GM23338 (cell line): ENCODE measurements around the gene TRIM39. TPM values are rescaled to one million over a fixed set of nuclear protein-coding genes. Genes with fewer than 3 reads are reported as not detected.
A peak's percentile ranks its signal among the peaks of the same experiment; 100 is the strongest.

Source experiments
- ATAC-seq: fragments of 200-7000 bp; cut with Tn5 transposase; 3 replicates; pipeline ENCODE4 v1.9.1; 2020
- DNase-seq: peaks from one replicate; pipeline ENCODE4 v3.0.0-alpha.2; 2015; ENCODE audit warnings: low spot score
- H2AFZ ChIP-seq: fragments of 200-600 bp; sonication (generic); 2 replicates; pipeline ENCODE4 v1.8.0; 2016; ENCODE audit warnings: antibody characterized with exemption, mild to moderate bottlenecking, moderate library complexity
- H3F3A ChIP-seq: fragments of 200-600 bp; sonication (generic); replicated peaks from 2 replicates; pipeline ENCODE4 v1.8.0; 2017; ENCODE audit warnings: antibody characterized with exemption, mixed run types, low read depth
- H3K27ac ChIP-seq: fragments of 200-600 bp; sonication (generic); 2 replicates; pipeline ENCODE4 v1.6.1; 2016; ENCODE audit warnings: low read depth
- H3K27me3 ChIP-seq: fragments of 200-600 bp; sonication (generic); 2 replicates; pipeline ENCODE4 v1.8.0; 2016; ENCODE audit warnings: mild to moderate bottlenecking, mixed run types, moderate library complexity; ENCODE audit not compliant: insufficient read depth
- H3K36me3 ChIP-seq: fragments of 200-600 bp; sonication (generic); 2 replicates; pipeline ENCODE4 v1.8.0; 2016; ENCODE audit warnings: mild to moderate bottlenecking; ENCODE audit not compliant: insufficient read depth
- H3K4me1 ChIP-seq: fragments of 200-600 bp; sonication (generic); 2 replicates; pipeline ENCODE4 v1.8.0; 2016; ENCODE audit warnings: mild to moderate bottlenecking, moderate library complexity; ENCODE audit not compliant: insufficient read depth
- H3K4me2 ChIP-seq: fragments of 200-600 bp; sonication (generic); 2 replicates; pipeline ENCODE4 v1.7.1; 2017; ENCODE audit warnings: mixed run types
- H3K4me3 ChIP-seq: fragments of 200-600 bp; sonication (generic); 2 replicates; pipeline ENCODE4 v1.6.1; 2016; ENCODE audit warnings: mixed run types
- H3K79me2 ChIP-seq: fragments of 200-600 bp; sonication (generic); replicated peaks from 2 replicates; pipeline ENCODE4 v1.8.0; 2017; ENCODE audit warnings: mild to moderate bottlenecking; ENCODE audit not compliant: insufficient read depth
- H3K9me2 ChIP-seq: fragments of 200-600 bp; sonication (generic); 2 replicates; pipeline ENCODE4 v1.8.0; 2017; ENCODE audit not compliant: insufficient read depth
- H4K20me1 ChIP-seq: fragments of 200-600 bp; sonication (generic); replicated peaks from 2 replicates; pipeline ENCODE4 v1.8.0; 2017; ENCODE audit warnings: mild to moderate bottlenecking; ENCODE audit not compliant: insufficient read depth
- H3K27ac Mint-ChIP-seq: 2 replicates; pipeline ENCODE4 v1.8.0; 2020; ENCODE audit warnings: inconsistent platforms, mild to moderate bottlenecking, moderate library complexity, mixed read lengths
- H3K27me3 Mint-ChIP-seq: 3 replicates; pipeline ENCODE4 v1.8.0; 2022; ENCODE audit warnings: low read depth, mild to moderate bottlenecking, moderate library complexity, mixed read lengths, inconsistent platforms; ENCODE audit not compliant: insufficient read depth, poor library complexity
- H3K36me3 Mint-ChIP-seq: 3 replicates; pipeline ENCODE4 v1.8.0; 2021; ENCODE audit warnings: low read depth, mild to moderate bottlenecking, inconsistent platforms, moderate library complexity, mixed read lengths
- H3K4me1 Mint-ChIP-seq: 3 replicates; pipeline ENCODE4 v1.8.0; 2020; ENCODE audit warnings: mild to moderate bottlenecking, inconsistent platforms, mixed read lengths
- H3K4me3 Mint-ChIP-seq: 3 replicates; pipeline ENCODE4 v1.8.0; 2021; ENCODE audit warnings: moderate library complexity, mild to moderate bottlenecking, inconsistent platforms, mixed read lengths
- H3K9me3 Mint-ChIP-seq: 3 replicates; pipeline ENCODE4 v1.8.0; 2020; ENCODE audit warnings: moderate library complexity, mild to moderate bottlenecking, inconsistent platforms, mixed read lengths
- CTCF ChIP-seq, 2 experiments: fragments of 200-600 bp in 1 of 2; sonication (generic) in 1 of 2; conservative IDR thresholded peaks; 2 replicates each; pipeline versions ENCODE4 v1.5.1 to v1.6.1; 2016 to 2017; ENCODE audit warnings: antibody characterized with exemption in 2 of 2, low read depth in 2 of 2, mild to moderate bottlenecking in 2 of 2, moderate library complexity in 1 of 2
- EZH2 ChIP-seq: fragments of 200-600 bp; sonication (generic); IDR thresholded peaks from one replicate; pipeline ENCODE4 v1.8.0; 2017; ENCODE audit warnings: antibody characterized with exemption, mild to moderate bottlenecking, low read depth; ENCODE audit not compliant: unreplicated experiment
- EZH2phosphoT487 ChIP-seq: fragments of 200-600 bp; sonication (generic); IDR thresholded peaks from one replicate; pipeline ENCODE4 v1.8.1; 2018; ENCODE audit warnings: antibody characterized with exemption; ENCODE audit not compliant: unreplicated experiment
- JUNB ChIP-seq: IDR thresholded peaks from one replicate; pipeline ENCODE4 v1.6.1; 2016; ENCODE audit warnings: antibody characterized with exemption; ENCODE audit not compliant: unreplicated experiment
- ZNF462 ChIP-seq: fragments of 250-450 bp; sonication (Bioruptor Pico); IDR thresholded peaks from 2 replicates; pipeline ENCODE4 v1.5.0; 2020; ENCODE audit warnings: mild to moderate bottlenecking, moderate library complexity
- polyA plus RNA-seq: library from polyadenylated mRNA; unstranded; fragments of >200 nt; fragmentation: Nextera tagmentation; extraction: Ambion mirVana; gene quantifications from 2 replicates; pipeline ENCODE4 v1.2.1, GENCODE V29; 2016
- total RNA-seq: library from RNA; depleted of rRNA; stranded (reverse); fragments of >200 nt; shearing (Covaris generic); gene quantifications from 2 replicates; pipeline ENCODE4 v1.2.3, GENCODE V29; 2014

Gene TRIM39
- total and polyA plus RNA-seq, 2 experiments from 2014 or later, result 5.4 to 19.2 TPM

- TF ChIP-seq ZNF462 (CRISPR knock-in tag) (no peak), EZH2phosphoT487 (no peak), EZH2 (no peak)
These were observed 22.2 kb downstream of the TRIM39 start (continued) for GRCh38 chr6:30348957-30349356.

GRCh38 chr6:30349421-30350177 lies 22.9 kb downstream of the TRIM39 start:
- TF ChIP-seq JUNB (no peak), CTCF (conservative IDR thresholded peaks at IDR 0.05; ENCODE audit: low read depth in 2 of 2) (peak in 1 of 2 experiments; percentile 15; a peak in 2 of 4 replicates)
- DNase-seq, result no peak
- no peaks in the 10 kb centered on the region for H4K20me1 ChIP-seq
- no peak overlapping the region for H3K4me2 ChIP-seq
- H3K27me3 Mint-ChIP-seq, result peaks cover 7% of the 10 kb centered on the region
- 0 out of 2 replicates have a peak, but pooled peaks cover 4% of the 10 kb centered on the region for H3K79me2 ChIP-seq
- H3K27me3 ChIP-seq, result no peaks in the 10 kb centered on the region
- H3K4me1 Mint-ChIP-seq, result peaks cover 8% of the 10 kb centered on the region
- no peak overlapping the region for H2AFZ ChIP-seq
- peaks cover 4% of the 10 kb centered on the region; the same call in 1 of the 2 replicates for H3K36me3 ChIP-seq
- H3K27ac Mint-ChIP-seq, result no peak overlapping the region
- H3F3A ChIP-seq, result no peaks in the 10 kb centered on the region
- ATAC-seq, result no peak
- no peaks in the 10 kb centered on the region for H3K9me2 ChIP-seq
- H3K36me3 Mint-ChIP-seq, result peaks cover 17% of the 10 kb centered on the region
- H3K4me3 ChIP-seq, result no peak overlapping the region
- no peaks in the 10 kb centered on the region for H3K4me1 ChIP-seq
- no peak overlapping the region for H3K4me3 Mint-ChIP-seq
- no peak overlapping the region for H3K27ac ChIP-seq
- no peaks in the 10 kb centered on the region for H3K9me3 Mint-ChIP-seq
